ENCODE measurements around the gene KDSR.

DNA sequence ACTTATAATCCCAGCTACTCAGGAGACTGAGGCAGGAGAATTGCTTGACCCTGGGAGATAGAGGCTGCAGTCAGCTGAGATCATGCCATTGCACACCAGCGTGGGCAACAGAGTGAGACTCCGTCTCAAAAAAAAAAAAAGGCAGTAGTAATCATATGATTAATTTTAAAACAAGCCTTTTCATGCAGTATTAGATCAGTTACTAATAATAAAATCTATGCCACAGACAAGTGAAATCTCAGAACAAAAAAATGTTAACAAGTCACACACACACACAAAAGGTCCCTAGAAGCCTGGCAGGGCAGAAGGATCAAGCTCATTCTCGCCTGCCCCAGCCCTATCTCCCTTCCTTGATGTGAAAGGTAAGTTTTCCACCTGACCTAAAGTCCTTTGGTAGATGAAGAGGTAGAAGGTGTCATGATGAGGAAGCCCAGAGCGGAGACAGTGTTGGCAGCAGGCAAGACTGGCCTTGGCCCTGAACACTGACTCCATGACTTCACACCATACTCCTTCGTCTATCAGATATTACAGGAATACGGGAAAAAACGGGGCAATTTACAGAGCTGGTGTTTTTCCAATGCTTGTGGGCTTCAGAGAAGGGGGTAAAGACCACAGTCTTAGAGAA lies 10.6 kb downstream of the KDSR start:
- TF ChIP-seq, protein P1, sequence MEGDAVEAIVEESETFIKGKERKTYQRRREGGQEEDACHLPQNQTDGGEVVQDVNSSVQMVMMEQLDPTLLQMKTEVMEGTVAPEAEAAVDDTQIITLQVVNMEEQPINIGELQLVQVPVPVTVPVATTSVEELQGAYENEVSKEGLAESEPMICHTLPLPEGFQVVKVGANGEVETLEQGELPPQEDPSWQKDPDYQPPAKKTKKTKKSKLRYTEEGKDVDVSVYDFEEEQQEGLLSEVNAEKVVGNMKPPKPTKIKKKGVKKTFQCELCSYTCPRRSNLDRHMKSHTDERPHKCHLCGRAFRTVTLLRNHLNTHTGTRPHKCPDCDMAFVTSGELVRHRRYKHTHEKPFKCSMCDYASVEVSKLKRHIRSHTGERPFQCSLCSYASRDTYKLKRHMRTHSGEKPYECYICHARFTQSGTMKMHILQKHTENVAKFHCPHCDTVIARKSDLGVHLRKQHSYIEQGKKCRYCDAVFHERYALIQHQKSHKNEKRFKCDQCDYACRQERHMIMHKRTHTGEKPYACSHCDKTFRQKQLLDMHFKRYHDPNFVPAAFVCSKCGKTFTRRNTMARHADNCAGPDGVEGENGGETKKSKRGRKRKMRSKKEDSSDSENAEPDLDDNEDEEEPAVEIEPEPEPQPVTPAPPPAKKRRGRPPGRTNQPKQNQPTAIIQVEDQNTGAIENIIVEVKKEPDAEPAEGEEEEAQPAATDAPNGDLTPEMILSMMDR (conservative IDR thresholded peaks at IDR 0.05; ENCODE audit: low read depth, low read length) = no peak
- TF ChIP-seq EZH2 (IDR thresholded peaks at IDR 0.05; ENCODE audit: borderline replicate concordance, low read depth, low read length, poor library complexity, severe bottlenecking) = no peak
